NK-92 treated with Interleukin-12 subunit alpha and Interleukin-12 subunit beta, amount 100 ng/mL, for 24 hours (cell line): Measurements from ENCODE around the gene TXNDC11.
A peak's percentile ranks its signal among the peaks of the same experiment; 100 is the strongest.

Source experiments
- DNase-seq: peaks from one replicate; lab custom pipeline; 2025; lab: John Stamatoyannopoulos, UW

TXNDC11 gene

GRCh38 chr16:11655655-11656054 lies 87.0 kb downstream of the TXNDC11 start:
- DNase-seq: no peak

- no peak for DNase-seq
Measured at GRCh38 chr16:11651796-11652195, 90.9 kb downstream of the TXNDC11 start.

GRCh38 chr16:11650641-11651591 lies 91.7 kb downstream of the TXNDC11 start:
- no peak for DNase-seq

GRCh38 chr16:11649276-11649675 lies 93.4 kb downstream of the TXNDC11 start:
- no peak for DNase-seq

GRCh38 chr16:11642765-11643116 lies 99.9 kb downstream of the TXNDC11 start:
- DNase-seq: no peak

GRCh38 chr16:11640987-11641817 lies 101.5 kb downstream of the TXNDC11 start:
- no peak for DNase-seq

- peak; percentile 46 for DNase-seq
Measured at GRCh38 chr16:11639925-11640899, 102.4 kb downstream of the TXNDC11 start.

- no peak for DNase-seq
Measured at GRCh38 chr16:11639008-11639562, 103.6 kb downstream of the TXNDC11 start.

- no peak for DNase-seq
Measured at GRCh38 chr16:11638140-11638539, 104.5 kb downstream of the TXNDC11 start.

GRCh38 chr16:11637320-11637719 lies 105.3 kb downstream of the TXNDC11 start:
- DNase-seq: no peak

- DNase-seq: no peak
Measured at GRCh38 chr16:11636172-11636721, 106.4 kb downstream of the TXNDC11 start.

- DNase-seq: no peak
Measured at GRCh38 chr16:11635679-11636171, 106.9 kb downstream of the TXNDC11 start.

GRCh38 chr16:11635113-11635652 lies 107.5 kb downstream of the TXNDC11 start:
- DNase-seq: no peak

GRCh38 chr16:11634312-11634711 lies 108.3 kb downstream of the TXNDC11 start:
- no peak for DNase-seq

GRCh38 chr16:11633113-11633512 lies 109.5 kb downstream of the TXNDC11 start:
- DNase-seq: no peak

GRCh38 chr16:11632455-11632939 lies 110.2 kb downstream of the TXNDC11 start:
- DNase-seq: no peak

- no peak for DNase-seq
Measured at GRCh38 chr16:11631214-11631613, 111.4 kb downstream of the TXNDC11 start.

- DNase-seq: no peak
Measured at GRCh38 chr16:11630768-11631056, 111.9 kb downstream of the TXNDC11 start.

- no peak for DNase-seq
Measured at GRCh38 chr16:11630046-11630767, 112.5 kb downstream of the TXNDC11 start.
